ENCODE data around the gene ATF7.

DNA sequence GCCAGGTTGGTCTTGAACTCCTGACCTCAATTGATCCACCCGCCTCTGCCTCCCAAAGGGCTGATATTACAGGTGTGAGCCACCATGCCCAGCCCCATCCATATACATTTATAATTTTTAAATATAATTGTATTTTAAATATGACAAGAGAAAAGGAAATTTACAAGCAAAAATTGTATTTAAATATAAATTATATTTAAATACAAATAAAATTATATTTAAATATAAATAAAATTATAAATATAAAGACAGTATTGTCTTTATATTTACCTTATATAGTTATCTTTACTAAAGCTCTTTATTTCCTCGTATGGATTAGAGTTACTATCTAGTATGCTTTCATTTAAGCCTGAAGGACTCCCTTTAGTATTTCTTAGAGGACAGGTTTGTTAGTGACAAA lies 11.9 kb upstream of the ATF7 start:
- TF ChIP-seq, protein P1, sequence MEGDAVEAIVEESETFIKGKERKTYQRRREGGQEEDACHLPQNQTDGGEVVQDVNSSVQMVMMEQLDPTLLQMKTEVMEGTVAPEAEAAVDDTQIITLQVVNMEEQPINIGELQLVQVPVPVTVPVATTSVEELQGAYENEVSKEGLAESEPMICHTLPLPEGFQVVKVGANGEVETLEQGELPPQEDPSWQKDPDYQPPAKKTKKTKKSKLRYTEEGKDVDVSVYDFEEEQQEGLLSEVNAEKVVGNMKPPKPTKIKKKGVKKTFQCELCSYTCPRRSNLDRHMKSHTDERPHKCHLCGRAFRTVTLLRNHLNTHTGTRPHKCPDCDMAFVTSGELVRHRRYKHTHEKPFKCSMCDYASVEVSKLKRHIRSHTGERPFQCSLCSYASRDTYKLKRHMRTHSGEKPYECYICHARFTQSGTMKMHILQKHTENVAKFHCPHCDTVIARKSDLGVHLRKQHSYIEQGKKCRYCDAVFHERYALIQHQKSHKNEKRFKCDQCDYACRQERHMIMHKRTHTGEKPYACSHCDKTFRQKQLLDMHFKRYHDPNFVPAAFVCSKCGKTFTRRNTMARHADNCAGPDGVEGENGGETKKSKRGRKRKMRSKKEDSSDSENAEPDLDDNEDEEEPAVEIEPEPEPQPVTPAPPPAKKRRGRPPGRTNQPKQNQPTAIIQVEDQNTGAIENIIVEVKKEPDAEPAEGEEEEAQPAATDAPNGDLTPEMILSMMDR (conservative IDR thresholded peaks at IDR 0.05; ENCODE audit: low read depth, low read length): no peak
- no peak for TF ChIP-seq EZH2 (IDR thresholded peaks at IDR 0.05; ENCODE audit: borderline replicate concordance, low read depth, low read length, poor library complexity, severe bottlenecking)
